Subcutaneous adipose tissue (tissue), 4 donors: ENCODE results near the gene TAF1C. TPM values are rescaled to one million over a fixed set of nuclear protein-coding genes. Genes with fewer than 3 reads are reported as not detected.

ENCODE experiments used
- total RNA-seq, 4 donors: library from RNA; depleted of rRNA; stranded (reverse); fragments of >200 nt; gene quantifications; one replicate each; pipeline ENCODE4 v1.1.0, GENCODE V29; 2016
- TF ChIP-seq, protein P1 (sequence below): fragments of 450-650 bp; IDR thresholded peaks from one replicate; pipeline ENCODE4 v1.5.1; 2016; ENCODE audit warnings: low read depth, mild to moderate bottlenecking, control low read depth, antibody characterized with exemption, moderate library complexity

Gene TAF1C
- total RNA-seq, 4 donors from 2014 or later = 15.0 to 99.7 (median 36.5) TPM

DNA sequence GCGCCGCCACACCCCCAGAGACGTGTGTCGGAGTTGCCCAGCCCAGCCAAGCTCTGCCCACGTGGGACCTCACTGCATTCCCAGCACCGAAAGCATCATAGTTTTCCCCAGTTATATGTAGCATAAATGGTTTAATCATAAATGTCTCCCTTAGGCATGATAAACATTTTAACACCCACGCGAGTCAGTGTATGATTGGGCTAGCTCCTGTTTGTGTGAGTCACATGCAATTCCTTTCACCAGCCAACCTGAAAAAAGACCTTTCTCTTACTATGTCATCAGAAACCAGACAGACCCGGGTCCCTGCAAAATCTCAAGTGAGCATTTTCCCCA is 9.2 kb downstream of the TAF1C start:
- TF ChIP-seq, protein P1, sequence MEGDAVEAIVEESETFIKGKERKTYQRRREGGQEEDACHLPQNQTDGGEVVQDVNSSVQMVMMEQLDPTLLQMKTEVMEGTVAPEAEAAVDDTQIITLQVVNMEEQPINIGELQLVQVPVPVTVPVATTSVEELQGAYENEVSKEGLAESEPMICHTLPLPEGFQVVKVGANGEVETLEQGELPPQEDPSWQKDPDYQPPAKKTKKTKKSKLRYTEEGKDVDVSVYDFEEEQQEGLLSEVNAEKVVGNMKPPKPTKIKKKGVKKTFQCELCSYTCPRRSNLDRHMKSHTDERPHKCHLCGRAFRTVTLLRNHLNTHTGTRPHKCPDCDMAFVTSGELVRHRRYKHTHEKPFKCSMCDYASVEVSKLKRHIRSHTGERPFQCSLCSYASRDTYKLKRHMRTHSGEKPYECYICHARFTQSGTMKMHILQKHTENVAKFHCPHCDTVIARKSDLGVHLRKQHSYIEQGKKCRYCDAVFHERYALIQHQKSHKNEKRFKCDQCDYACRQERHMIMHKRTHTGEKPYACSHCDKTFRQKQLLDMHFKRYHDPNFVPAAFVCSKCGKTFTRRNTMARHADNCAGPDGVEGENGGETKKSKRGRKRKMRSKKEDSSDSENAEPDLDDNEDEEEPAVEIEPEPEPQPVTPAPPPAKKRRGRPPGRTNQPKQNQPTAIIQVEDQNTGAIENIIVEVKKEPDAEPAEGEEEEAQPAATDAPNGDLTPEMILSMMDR = no peak

DNA sequence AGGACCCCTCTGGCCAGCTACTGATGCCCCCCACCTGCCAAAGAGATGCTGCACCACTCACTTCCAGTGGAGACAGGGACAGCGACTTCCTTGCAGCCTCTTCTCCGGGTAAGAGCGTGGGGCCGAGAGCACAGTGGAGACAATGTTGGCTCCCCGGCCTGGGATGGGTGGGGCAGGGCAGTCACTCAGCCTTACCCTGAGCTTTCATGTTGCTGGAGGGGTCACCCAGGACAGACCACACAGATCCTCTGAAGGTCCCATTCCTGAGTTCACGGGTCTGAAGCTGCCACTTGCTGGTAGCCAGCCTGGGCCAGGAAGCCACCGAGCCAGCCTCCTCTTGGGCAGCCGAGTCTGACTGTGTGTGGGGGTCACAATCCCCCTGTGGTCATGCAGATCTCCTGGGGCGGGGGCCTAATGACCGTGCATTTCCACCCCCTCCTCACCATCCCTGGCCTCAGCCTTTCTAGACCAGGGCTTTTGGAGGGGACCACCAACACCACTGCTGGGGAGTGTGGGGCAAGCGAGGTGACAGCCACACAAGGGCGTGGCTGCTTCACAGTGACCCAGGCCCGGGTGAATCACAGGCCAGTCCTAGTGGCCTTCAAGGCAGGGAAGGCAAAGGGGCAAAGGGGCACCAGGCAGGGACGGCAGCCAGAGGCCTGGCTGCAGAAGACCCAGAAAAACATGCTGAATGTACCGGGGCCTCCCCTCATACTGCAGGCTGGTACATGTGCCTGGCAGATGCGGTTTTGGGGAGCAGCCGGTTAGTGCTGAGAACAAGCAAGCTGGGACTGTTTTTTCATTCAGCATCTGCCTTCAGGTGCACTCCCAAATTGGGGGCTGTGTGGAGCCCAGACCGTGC is 10.4 kb downstream of the TAF1C start:
- TF ChIP-seq, protein P1 = no peak

DNA sequence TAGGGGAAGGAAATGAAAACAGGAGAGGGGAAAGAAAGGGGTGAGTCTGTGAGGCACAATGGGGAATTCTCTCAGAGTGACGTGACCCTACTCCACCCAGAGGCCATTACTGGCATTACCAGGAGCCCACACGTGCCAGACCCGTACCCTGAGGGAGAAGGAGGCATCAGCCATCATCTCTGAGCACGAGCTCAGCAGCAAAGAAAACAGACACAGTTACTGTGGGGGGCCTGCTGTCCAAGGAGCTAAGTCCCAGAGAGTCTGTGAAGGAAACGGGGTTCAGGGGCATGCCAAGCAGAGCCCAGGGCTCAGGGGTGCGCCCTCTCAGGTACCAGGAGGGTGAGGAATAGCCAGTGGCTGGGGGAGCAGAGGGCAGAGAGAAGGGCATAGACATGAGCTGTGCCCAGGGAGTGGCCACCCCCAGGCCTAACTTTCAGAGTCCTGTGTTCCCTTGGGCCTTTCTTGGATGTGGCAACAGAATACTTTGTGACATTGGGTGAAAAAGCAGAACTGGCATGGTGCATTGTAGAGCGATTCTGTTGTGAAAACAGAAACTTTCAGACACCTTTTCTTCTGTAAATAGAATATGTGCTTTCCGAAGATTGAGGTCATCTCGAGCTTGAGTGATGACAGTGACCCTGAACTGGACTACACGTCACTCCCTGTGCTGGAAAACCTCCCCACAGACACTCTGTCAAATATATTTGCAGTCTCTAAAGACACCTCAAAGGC is 11.3 kb downstream of the TAF1C start:
- TF ChIP-seq, protein P1 = no peak

DNA sequence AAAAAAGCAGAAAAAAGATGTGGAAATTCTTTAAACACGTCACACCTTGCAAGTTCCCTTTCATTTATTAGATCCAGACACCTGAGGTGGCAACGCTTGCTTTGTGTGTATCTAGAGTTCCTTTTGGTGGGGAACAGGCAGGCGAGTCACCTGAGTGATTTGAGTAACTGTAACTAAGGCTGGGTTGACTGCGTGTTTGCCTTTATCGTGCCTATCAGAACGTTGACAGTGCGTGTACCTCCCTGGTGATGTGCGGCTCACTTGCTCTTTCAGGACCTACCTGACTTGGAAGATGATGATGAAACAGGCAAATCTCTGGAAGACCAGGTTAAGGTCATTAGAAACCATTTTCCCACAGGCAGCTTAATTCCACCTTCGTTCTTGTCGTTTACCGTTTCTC is 12.5 kb downstream of the TAF1C start:
- TF ChIP-seq, protein P1 = no peak

DNA sequence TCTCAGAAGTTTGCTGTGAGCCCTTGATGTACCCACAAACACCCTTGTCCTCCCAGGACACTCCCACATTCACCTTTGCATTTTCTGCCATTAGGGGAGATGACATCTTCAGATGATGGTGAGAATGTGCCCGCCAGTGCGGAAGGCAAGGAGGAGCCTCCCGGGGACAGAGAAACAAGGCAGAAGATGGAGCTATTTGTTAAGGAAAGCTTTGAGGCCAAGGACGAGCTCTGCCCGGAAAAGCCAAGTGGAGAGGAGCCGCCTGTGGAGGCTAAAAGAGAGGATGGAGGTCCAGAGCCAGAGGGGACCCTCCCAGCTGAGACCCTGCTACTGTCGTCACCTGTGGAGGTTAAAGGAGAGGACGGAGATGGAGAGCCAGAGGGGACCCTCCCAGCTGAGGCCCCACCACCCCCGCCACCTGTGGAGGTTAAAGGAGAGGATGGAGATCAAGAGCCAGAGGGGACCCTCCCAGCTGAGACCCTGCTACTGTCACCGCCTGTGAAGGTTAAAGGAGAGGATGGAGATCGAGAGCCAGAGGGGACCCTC is 17.0 kb downstream of the TAF1C start:
- TF ChIP-seq, protein P1 = no peak

DNA sequence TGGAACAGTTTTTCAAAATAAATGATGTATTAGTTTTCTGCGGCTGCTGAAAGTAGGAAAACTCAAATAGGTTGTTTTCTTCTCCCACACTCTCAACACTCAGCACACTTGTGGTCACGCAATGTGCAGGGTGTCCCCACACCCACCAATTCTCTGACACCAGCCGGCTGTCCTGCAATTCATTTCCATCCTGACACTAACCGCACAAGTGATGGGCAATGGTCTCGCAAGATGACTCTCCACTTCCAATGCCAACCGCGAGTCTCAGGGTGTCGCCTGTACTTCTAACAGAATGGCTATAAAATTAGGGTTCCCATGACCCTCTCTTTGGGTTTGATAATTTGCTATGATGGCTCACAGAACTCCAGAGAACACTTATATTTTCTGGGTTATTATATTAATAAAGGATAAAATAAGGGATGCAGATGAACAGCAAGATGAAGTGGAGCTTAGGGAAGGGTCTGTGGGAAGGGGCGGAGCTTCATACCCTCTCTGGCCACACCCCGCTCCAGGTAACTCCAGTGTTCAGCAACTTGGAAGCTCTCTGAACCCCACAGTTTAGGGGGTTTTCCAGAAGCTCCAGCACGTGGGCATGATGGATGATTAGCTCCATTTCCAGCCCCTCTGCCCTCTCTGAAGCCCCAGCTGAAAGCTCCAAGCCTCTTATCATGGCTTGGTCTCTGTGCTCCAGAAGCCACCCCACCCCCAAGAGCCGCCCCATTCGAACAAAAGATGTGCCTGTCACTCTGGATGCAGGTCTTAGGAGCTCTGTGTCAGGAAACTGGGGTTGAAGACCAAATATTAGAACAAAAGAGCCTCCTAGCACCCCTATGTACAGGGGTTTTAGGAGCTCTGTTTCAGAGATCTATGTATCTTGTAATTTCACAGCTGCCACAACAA is 19.8 kb downstream of the TAF1C start:
- TF ChIP-seq, protein P1 = no peak
